Neuronal stem cell (in vitro differentiated cells): ENCODE measurements around the gene SATL1.
A peak's percentile ranks its signal among the peaks of the same experiment; 100 is the strongest.
"Not testable (repeated sequence)": the region's sequence is repeated elsewhere in the genome, so short reads cannot be mapped to it uniquely, and the experiment has no call there.

Source experiments
- DNase-seq: peaks from one replicate; pipeline ENCODE4 v3.0.0-alpha.2; 2013; ENCODE audit warnings: low spot score
- H2AFZ ChIP-seq: one replicate; pipeline ENCODE4 v1.6.1; 2013; ENCODE audit warnings: mild to moderate bottlenecking, low read length, inconsistent platforms
- H2AK5ac ChIP-seq: 2 replicates; pipeline ENCODE4 v1.6.1; 2013; ENCODE audit warnings: low read depth, mild to moderate bottlenecking, inconsistent platforms, low read length, moderate library complexity, mixed read lengths
- H2BK120ac ChIP-seq: 2 replicates; pipeline ENCODE4 v1.6.1; 2013; ENCODE audit warnings: low read depth, mild to moderate bottlenecking, inconsistent platforms, low read length, moderate library complexity, mixed read lengths
- H2BK12ac ChIP-seq: one replicate; pipeline ENCODE4 v1.6.1; 2013; ENCODE audit warnings: low read length, inconsistent platforms
- H2BK15ac ChIP-seq: 2 replicates; pipeline ENCODE4 v1.6.1; 2013; ENCODE audit warnings: mild to moderate bottlenecking, low read length, inconsistent platforms, mixed read lengths
- H2BK5ac ChIP-seq: one replicate; pipeline ENCODE4 v1.6.1; 2013; ENCODE audit warnings: inconsistent platforms, mild to moderate bottlenecking, low read length, moderate library complexity
- H3K14ac ChIP-seq: one replicate; pipeline ENCODE4 v1.6.1; 2013; ENCODE audit warnings: low read length, inconsistent platforms
- H3K18ac ChIP-seq: 2 replicates; pipeline ENCODE4 v1.6.1; 2013; ENCODE audit warnings: low read length, inconsistent platforms
- H3K23ac ChIP-seq: 2 replicates; pipeline ENCODE4 v1.6.1; 2013; ENCODE audit warnings: low read depth, mild to moderate bottlenecking, mixed read lengths, low read length, inconsistent platforms; ENCODE audit not compliant: poor library complexity
- H3K27ac ChIP-seq: replicated peaks from 3 replicates; pipeline ENCODE4 v1.5.1; 2013; ENCODE audit warnings: low read length, inconsistent platforms
- H3K27me3 ChIP-seq, 3 experiments: 2 replicates each; pipeline ENCODE4 v1.6.1; 2013; ENCODE audit warnings: low read length in 3 of 3, mild to moderate bottlenecking in 2 of 3, inconsistent platforms in 1 of 3, low read depth in 1 of 3, mixed read lengths in 1 of 3, moderate library complexity in 1 of 3; ENCODE audit not compliant: control insufficient read depth in 3 of 3, insufficient read depth in 3 of 3
- H3K36me3 ChIP-seq, 2 donors: replicated peaks in 1 of 2; 2 replicates each; pipeline ENCODE4 v1.6.1; 2013; ENCODE audit warnings: low read length in 2 of 2; ENCODE audit not compliant: control insufficient read depth in 2 of 2, insufficient read depth in 2 of 2
- H3K4ac ChIP-seq: 2 replicates; pipeline ENCODE4 v1.6.1; 2013; ENCODE audit warnings: inconsistent platforms, mild to moderate bottlenecking, low read length, moderate library complexity
- H3K4me1 ChIP-seq, 2 donors: 1 replicate in 1 of 2; 2 replicates in 1 of 2; pipeline ENCODE4 v1.6.1; 2013; ENCODE audit warnings: low read length in 2 of 2, low read depth in 1 of 2; ENCODE audit not compliant: control insufficient read depth in 2 of 2, insufficient read depth in 1 of 2
- H3K4me2 ChIP-seq: one replicate; pipeline ENCODE4 v1.6.1; 2013; ENCODE audit warnings: mild to moderate bottlenecking, low read length, inconsistent platforms; ENCODE audit not compliant: insufficient read depth, poor library complexity, severe bottlenecking
- H3K4me3 ChIP-seq, 2 donors: 2 replicates each; pipeline ENCODE4 v1.5.1; 2013; ENCODE audit warnings: low read length in 2 of 2, mild to moderate bottlenecking in 2 of 2, inconsistent platforms in 1 of 2, moderate library complexity in 1 of 2
- H3K79me1 ChIP-seq: one replicate; pipeline ENCODE4 v1.6.1; 2013; ENCODE audit warnings: low read depth, mild to moderate bottlenecking, inconsistent platforms, low read length, moderate library complexity
- H3K9ac ChIP-seq: one replicate; pipeline ENCODE4 v1.6.1; 2013; ENCODE audit warnings: mild to moderate bottlenecking, low read depth, low read length, inconsistent platforms; ENCODE audit not compliant: poor library complexity
- H3K9me3 ChIP-seq, 2 donors: replicated peaks in 1 of 2; 2 replicates each; pipeline versions ENCODE3 to v1.6.1; 2013; ENCODE audit warnings: low read length in 2 of 2, mild to moderate bottlenecking in 2 of 2, inconsistent platforms in 1 of 2, low read depth in 1 of 2, mixed read lengths in 1 of 2, moderate library complexity in 1 of 2; ENCODE audit not compliant: control insufficient read depth in 2 of 2, insufficient read depth in 1 of 2
- H4K8ac ChIP-seq: one replicate; pipeline ENCODE4 v1.6.1; 2013; ENCODE audit warnings: low read depth, mild to moderate bottlenecking, inconsistent platforms, low read length, moderate library complexity
- H4K91ac ChIP-seq: one replicate; pipeline ENCODE4 v1.6.1; 2013; ENCODE audit warnings: low read length, low read depth, mild to moderate bottlenecking, inconsistent platforms; ENCODE audit not compliant: poor library complexity
- WGBS, 2 donors: extraction: QIAGEN DNeasy Blood & Tissue Kit; methylation state at CpG; one replicate each; pipeline ENCODE4 v1.1.7; 2013; ENCODE audit warnings: missing lambda C conversion rate in 2 of 2, mixed read lengths in 1 of 2; ENCODE audit not compliant: insufficient read length in 2 of 2, insufficient replicate concordance in 1 of 2; ENCODE audit errors: extremely low coverage in 2 of 2; 5-methylcytosine and 5-hydroxymethylcytosine counted together

SATL1 gene

GRCh38 chrX:85107407-85107806 lies 136.2 kb downstream of the SATL1 start:
- Histone ChIP-seq H4K8ac (no peak overlapping the region), H2AK5ac (no peak overlapping the region), H3K36me3 (no peaks in the 10 kb centered on the region), H3K4me1 (no peaks in the 10 kb centered on the region), H3K14ac (no peak overlapping the region), H3K4ac (no peak overlapping the region), H3K4me2 (no peak overlapping the region), H3K4me3 (no peak overlapping the region), H3K27me3 (no peaks in the 10 kb centered on the region), H2AFZ (no peak overlapping the region), H3K23ac (no peak overlapping the region), H2BK120ac (no peak overlapping the region), H3K9ac (no peak overlapping the region), H2BK15ac (no peak overlapping the region), H3K79me1 (no peaks in the 10 kb centered on the region), H4K91ac (no peak overlapping the region), H3K27ac (no peak overlapping the region), H2BK5ac (no peak overlapping the region), H2BK12ac (no peak overlapping the region), H3K18ac (no peak overlapping the region), H3K9me3 (no peaks in the 10 kb centered on the region)
- WGBS, 2 donors: no CpG with 5 or more reads among the region's 4 CpGs
- no peak for DNase-seq

GRCh38 chrX:85089321-85089840 lies 154.2 kb downstream of the SATL1 start:
- no CpG with 5 or more reads among the region's 5 CpGs for WGBS, 2 donors
- H3K79me1 ChIP-seq: no peaks in the 10 kb centered on the region
- H4K91ac ChIP-seq: no peak overlapping the region
- peaks cover 0 to 14% of the 10 kb centered on the region in 2 donors for H3K36me3 ChIP-seq
- no peak overlapping the region for H2BK12ac ChIP-seq
- no peak overlapping the region for H2AK5ac ChIP-seq
- DNase-seq: no peak
- no peak overlapping the region for H2BK5ac ChIP-seq
- H3K4me3 ChIP-seq: no peak overlapping the region
- H3K9me3 ChIP-seq: no peaks in the 10 kb centered on the region
- H3K4me1 ChIP-seq: no peaks in the 10 kb centered on the region
- no peaks in the 10 kb centered on the region for H3K27me3 ChIP-seq
- no peak overlapping the region for H4K8ac ChIP-seq
- H3K4me2 ChIP-seq: no peak overlapping the region
- H3K14ac ChIP-seq: no peak overlapping the region
- no peak overlapping the region for H2BK15ac ChIP-seq
- no peak overlapping the region for H3K23ac ChIP-seq
- H2BK120ac ChIP-seq: no peak overlapping the region
- no peak overlapping the region for H3K18ac ChIP-seq
- H2AFZ ChIP-seq: no peak overlapping the region
- H3K9ac ChIP-seq: no peak overlapping the region
- no peak overlapping the region for H3K4ac ChIP-seq
- H3K27ac ChIP-seq: no peak overlapping the region

GRCh38 chrX:85084770-85085393 lies 158.7 kb downstream of the SATL1 start:
- Histone ChIP-seq H3K4me2 (no peak overlapping the region), H3K4me3 (no peak overlapping the region), H3K4me1 (no peaks in the 10 kb centered on the region), H3K18ac (no peak overlapping the region), H2AFZ (no peak overlapping the region), H3K27me3 (no peaks in the 10 kb centered on the region), H3K79me1 (no peaks in the 10 kb centered on the region), H3K36me3 (peaks cover 0 to 7% of the 10 kb centered on the region in 2 donors), H3K4ac (no peak overlapping the region), H2BK15ac (no peak overlapping the region), H3K9me3 (no peaks in the 10 kb centered on the region), H3K23ac (no peak overlapping the region), H3K9ac (no peak overlapping the region), H4K8ac (no peak overlapping the region), H2BK12ac (no peak overlapping the region), H2BK5ac (no peak overlapping the region), H3K27ac (no peak overlapping the region), H4K91ac (no peak overlapping the region), H2AK5ac (no peak overlapping the region), H3K14ac (no peak overlapping the region), H2BK120ac (no peak overlapping the region)
- no CpG with 5 or more reads among the region's 2 CpGs for WGBS, 2 donors
- DNase-seq: peak; percentile 1

- H2BK12ac ChIP-seq, H3K36me3 ChIP-seq, H3K23ac ChIP-seq, H3K9ac ChIP-seq, H3K18ac ChIP-seq, H3K4me3 ChIP-seq, H4K8ac ChIP-seq, H3K4ac ChIP-seq, H2BK120ac ChIP-seq, H3K9me3 ChIP-seq, H3K27me3 ChIP-seq, H3K4me2 ChIP-seq, H2BK5ac ChIP-seq, H3K27ac ChIP-seq, H2AFZ ChIP-seq, H3K4me1 ChIP-seq, H4K91ac ChIP-seq, H3K79me1 ChIP-seq, H2AK5ac ChIP-seq, H2BK15ac ChIP-seq, DNase-seq, H3K14ac ChIP-seq: not testable (repeated sequence)
- WGBS, 2 donors: no CpG with 5 or more reads among the region's 1 CpG
Observed at GRCh38 chrX:85077247-85077646, 166.3 kb downstream of the SATL1 start.
